Measurements from ENCODE around the gene ORAI3. TPM values are rescaled to one million over a fixed set of nuclear protein-coding genes. Genes with fewer than 3 reads are reported as not detected.

The ORAI3 gene
- polyA plus RNA-seq, 1 experiment: 23.7 TPM

DNA sequence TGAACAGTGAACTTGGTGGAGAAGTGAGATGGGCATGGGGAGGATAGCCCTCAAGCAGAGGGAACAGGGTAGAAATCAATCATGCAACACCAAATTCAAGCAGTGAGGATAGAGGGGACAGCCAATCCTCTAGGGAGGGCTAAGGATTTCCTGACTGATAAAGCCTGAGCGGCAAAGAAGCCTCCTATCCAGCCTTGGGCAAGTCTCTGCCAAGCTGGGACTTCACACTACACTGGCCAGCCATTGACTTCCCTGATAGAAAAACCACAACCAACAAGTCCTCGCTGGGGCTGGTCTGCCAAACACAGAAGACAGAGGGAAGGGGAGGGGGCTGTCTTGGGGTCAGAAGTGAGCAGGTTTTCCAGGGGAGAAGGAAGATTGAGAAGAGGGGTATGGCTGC, 28.0 kb upstream of the ORAI3 start:
- ChIA-PET CTCF (interaction anchor here (0.7 to 2.3 kb wide), 2 partner anchors 52 to 76 kb away, joined by 3 to 21 read pairs; no protein-coding TSS in a partner anchor), POLR2A (no interaction called here)
- no peak overlapping the region for H3K27ac ChIP-seq (ENCODE audit: low read depth, low read length)
- H3K9me3 ChIP-seq (ENCODE audit: control insufficient read depth, insufficient read depth, low read length): no peaks in the 10 kb centered on the region
- no peaks in the 10 kb centered on the region for H3K27me3 ChIP-seq (ENCODE audit: control insufficient read depth, insufficient read depth, low read length)
- no peak overlapping the region for H3K4me3 ChIP-seq (ENCODE audit: low read depth, low read length)
- DNase-seq (ENCODE audit: low read depth, low spot score): no peak
- TF ChIP-seq, protein P1, sequence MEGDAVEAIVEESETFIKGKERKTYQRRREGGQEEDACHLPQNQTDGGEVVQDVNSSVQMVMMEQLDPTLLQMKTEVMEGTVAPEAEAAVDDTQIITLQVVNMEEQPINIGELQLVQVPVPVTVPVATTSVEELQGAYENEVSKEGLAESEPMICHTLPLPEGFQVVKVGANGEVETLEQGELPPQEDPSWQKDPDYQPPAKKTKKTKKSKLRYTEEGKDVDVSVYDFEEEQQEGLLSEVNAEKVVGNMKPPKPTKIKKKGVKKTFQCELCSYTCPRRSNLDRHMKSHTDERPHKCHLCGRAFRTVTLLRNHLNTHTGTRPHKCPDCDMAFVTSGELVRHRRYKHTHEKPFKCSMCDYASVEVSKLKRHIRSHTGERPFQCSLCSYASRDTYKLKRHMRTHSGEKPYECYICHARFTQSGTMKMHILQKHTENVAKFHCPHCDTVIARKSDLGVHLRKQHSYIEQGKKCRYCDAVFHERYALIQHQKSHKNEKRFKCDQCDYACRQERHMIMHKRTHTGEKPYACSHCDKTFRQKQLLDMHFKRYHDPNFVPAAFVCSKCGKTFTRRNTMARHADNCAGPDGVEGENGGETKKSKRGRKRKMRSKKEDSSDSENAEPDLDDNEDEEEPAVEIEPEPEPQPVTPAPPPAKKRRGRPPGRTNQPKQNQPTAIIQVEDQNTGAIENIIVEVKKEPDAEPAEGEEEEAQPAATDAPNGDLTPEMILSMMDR (IDR thresholded peaks at IDR 0.05; ENCODE audit: low read depth, low read length): no peak

DNA sequence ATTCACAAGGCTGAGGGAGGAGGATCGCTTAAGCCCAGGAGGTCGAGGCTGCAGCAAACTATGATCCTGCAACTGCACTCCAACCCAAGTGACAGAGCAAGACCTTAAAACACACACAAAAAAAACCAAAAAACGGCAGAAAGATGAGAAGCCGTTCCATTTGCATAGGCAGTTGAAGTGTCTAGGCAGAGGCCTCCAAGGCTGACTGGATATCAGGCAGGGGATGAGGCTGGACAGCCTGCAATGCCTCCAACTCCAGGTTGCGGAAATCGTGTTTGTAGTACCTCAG, 27.5 kb upstream of the ORAI3 start:
- TF ChIP-seq, protein P1 (IDR thresholded peaks at IDR 0.05; ENCODE audit: low read depth, low read length): no peak
- peak overlapping the region; percentile 81 for H3K27ac ChIP-seq (ENCODE audit: low read depth, low read length)
- DNase-seq (ENCODE audit: low read depth, low spot score): no peak
- H3K9me3 ChIP-seq (ENCODE audit: control insufficient read depth, insufficient read depth, low read length): no peaks in the 10 kb centered on the region
- CTCF ChIA-PET: interaction anchor here (0.7 to 2.3 kb wide), 2 partner anchors 53 to 76 kb away, joined by 3 to 21 read pairs; no protein-coding TSS in a partner anchor
- H3K27me3 ChIP-seq (ENCODE audit: control insufficient read depth, insufficient read depth, low read length): no peaks in the 10 kb centered on the region
- POLR2A ChIA-PET: no interaction called here
- peak overlapping the region; percentile 71 for H3K4me3 ChIP-seq (ENCODE audit: low read depth, low read length)

DNA sequence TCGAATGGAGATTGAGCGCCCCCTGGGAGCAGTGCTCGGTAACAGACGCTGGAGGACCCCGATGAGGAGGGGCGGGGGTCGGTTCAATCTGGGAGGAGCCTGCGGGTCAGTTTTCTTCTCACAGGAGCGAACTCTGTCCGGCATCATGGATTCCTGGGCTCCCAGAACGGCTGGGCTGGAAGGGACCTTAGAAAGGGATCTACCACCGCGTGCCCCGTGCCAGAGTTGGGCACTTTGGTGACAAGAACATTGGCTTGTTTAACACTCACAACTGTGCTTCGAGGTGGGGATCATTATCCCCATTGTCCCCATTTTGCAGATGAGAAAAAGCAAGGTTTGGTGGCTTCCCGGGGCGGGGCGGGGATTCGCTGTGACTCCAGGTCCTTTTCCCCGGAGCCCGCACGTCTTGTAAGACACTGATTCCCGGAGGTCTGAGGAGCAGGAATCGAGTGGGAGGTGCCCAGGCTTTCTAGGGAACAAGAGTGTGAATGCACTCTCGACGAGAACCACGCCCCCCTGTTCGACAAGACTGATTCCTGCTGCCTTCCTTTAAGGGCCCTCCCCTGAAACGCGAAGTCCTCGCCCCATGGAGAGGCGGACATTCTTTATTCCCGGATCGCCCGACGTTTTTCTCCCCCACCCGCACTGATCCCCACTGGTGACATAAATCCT, 27.0 kb upstream of the ORAI3 start:
- no peaks in the 10 kb centered on the region for H3K9me3 ChIP-seq (ENCODE audit: control insufficient read depth, insufficient read depth, low read length)
- DNase-seq (ENCODE audit: low read depth, low spot score): peak; percentile 75
- ChIA-PET CTCF (no interaction called here), POLR2A (interaction anchor here (0.6 kb wide), 1 partner anchor 77 kb away, joined by 3 read pairs; no protein-coding TSS in a partner anchor)
- no peaks in the 10 kb centered on the region for H3K27me3 ChIP-seq (ENCODE audit: control insufficient read depth, insufficient read depth, low read length)
- H3K4me3 ChIP-seq (ENCODE audit: low read depth, low read length): peak overlapping the region; percentile 71
- TF ChIP-seq, protein P1 (IDR thresholded peaks at IDR 0.05; ENCODE audit: low read depth, low read length): peak; percentile 90
- peak overlapping the region; percentile 81 for H3K27ac ChIP-seq (ENCODE audit: low read depth, low read length)

DNA sequence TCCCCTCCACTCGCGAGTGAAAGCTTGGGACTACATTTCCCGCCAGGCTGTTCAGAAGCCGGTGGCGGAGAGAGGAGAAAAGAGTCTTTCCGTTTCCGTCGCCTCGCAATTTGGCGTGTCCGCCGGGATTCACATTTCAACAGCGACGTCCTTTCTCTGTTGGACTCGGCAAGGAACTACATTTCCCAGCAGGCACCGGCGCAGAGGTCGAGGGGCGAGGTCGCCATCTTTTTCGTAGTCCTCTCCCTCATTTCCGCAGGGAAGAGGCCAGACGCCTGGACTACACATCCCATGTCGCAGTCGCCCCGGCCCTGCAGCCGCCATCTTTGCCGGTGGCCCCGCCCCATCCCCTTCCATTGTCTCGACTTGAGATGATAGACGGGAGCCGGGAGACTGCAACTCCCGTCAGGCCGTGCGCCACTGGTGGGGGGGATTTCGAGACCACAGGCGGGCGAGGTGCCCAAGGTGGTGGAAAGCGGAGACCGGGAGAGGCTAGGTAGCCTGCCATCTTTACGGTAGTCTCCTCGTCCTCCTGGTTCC, 26.4 kb upstream of the ORAI3 start:
- H3K9me3 ChIP-seq (ENCODE audit: control insufficient read depth, insufficient read depth, low read length): no peaks in the 10 kb centered on the region
- TF ChIP-seq, protein P1 (IDR thresholded peaks at IDR 0.05; ENCODE audit: low read depth, low read length): no peak
- peak overlapping the region; percentile 97 for H3K27ac ChIP-seq (ENCODE audit: low read depth, low read length)
- POLR2A ChIA-PET: interaction anchor here (0.6 kb wide), 1 partner anchor 78 kb away, joined by 3 read pairs; no protein-coding TSS in a partner anchor
- no peaks in the 10 kb centered on the region for H3K27me3 ChIP-seq (ENCODE audit: control insufficient read depth, insufficient read depth, low read length)
- CTCF ChIA-PET: no interaction called here
- H3K4me3 ChIP-seq (ENCODE audit: low read depth, low read length): peak overlapping the region; percentile 94
- DNase-seq (ENCODE audit: low read depth, low spot score): peak; percentile 99

DNA sequence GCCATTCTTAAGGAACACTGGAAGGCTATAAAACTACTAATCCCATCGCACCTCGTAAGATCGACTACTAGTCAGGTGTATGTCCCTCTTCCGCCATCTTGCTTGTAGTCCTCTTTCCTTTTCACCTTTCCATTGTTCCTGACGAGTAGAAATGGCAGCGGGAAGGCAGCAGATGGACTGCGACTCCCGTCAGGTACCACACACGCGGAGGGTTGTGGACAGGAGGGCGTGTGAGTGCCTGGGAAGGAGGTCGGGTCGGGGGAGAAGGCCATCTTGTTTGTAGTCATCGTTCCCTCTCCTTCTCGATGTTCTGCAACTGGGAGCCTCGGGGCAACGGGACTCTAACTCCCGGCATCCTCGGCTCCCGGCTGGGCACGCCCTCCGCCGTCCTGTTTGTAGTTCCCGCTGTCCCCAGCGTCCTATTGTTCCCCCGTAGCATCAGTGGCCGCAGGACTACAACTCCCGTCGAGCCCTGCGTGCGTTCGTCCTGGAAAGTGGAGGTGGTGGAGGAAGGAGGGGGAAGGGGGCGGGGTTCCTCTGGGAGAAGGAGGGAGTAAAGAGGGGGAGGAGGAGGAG, 25.8 kb upstream of the ORAI3 start:
- Histone ChIP-seq H3K27me3 (ENCODE audit: control insufficient read depth, insufficient read depth, low read length) (no peaks in the 10 kb centered on the region), H3K4me3 (ENCODE audit: low read depth, low read length) (peak overlapping the region; percentile 94), H3K27ac (ENCODE audit: low read depth, low read length) (peak overlapping the region; percentile 97), H3K9me3 (ENCODE audit: control insufficient read depth, insufficient read depth, low read length) (no peaks in the 10 kb centered on the region)
- CTCF ChIA-PET: interaction anchor here (0.6 kb wide), 2 partner anchors 79 to 286 kb away, joined by 4 to 6 read pairs; no protein-coding TSS in a partner anchor
- POLR2A ChIA-PET: interaction anchor here (0.6 to 0.7 kb wide), 3 partner anchors 15 to 565 kb away, joined by 3 to 4 read pairs (median 3); partner anchors contain the start of gene ORAI3
- TF ChIP-seq, protein P1 (IDR thresholded peaks at IDR 0.05; ENCODE audit: low read depth, low read length): no peak
- peak; percentile 99 for DNase-seq (ENCODE audit: low read depth, low spot score)

Measured in AG04450 (cell line).